ENCODE data around the gene PASK. TPM values are rescaled to one million over a fixed set of nuclear protein-coding genes. Genes with fewer than 3 reads are reported as not detected.

The PASK gene
- total RNA-seq, 1 experiment from 2014 or later: 80.9 TPM

DNA sequence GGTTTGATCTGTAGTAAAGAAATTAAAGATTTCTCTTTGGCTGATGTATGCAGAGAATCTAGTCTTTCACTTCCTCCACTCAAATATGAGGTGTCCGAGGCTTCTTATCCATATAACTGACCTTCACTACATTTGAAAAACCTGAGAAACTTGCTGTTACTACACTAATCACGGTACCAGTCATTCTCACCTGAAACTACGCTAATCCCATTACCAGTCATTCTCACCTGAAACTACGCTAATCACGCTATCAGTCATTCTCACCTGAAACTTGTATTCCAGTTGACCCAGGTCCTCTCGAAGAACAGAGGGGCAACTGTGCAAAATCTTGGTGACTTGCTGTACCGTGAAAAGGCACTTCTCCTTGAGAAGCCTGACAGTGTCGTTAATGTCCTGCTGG is 52.3 kb downstream of the PASK start (continued):
- TF ChIP-seq, protein P1, sequence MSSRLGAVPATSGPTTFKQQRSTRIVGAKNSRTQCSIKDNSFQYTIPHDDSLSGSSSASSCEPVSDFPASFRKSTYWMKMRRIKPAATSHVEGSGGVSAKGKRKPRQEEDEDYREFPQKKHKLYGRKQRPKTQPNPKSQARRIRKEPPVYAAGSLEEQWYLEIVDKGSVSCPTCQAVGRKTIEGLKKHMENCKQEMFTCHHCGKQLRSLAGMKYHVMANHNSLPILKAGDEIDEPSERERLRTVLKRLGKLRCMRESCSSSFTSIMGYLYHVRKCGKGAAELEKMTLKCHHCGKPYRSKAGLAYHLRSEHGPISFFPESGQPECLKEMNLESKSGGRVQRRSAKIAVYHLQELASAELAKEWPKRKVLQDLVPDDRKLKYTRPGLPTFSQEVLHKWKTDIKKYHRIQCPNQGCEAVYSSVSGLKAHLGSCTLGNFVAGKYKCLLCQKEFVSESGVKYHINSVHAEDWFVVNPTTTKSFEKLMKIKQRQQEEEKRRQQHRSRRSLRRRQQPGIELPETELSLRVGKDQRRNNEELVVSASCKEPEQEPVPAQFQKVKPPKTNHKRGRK (CRISPR knock-in tag; IDR thresholded peaks at IDR 0.05; ENCODE audit: borderline replicate concordance): no peak
- no peak for TF ChIP-seq SP1 (CRISPR knock-in tag; conservative IDR thresholded peaks at IDR 0.05)
- TF ChIP-seq, protein P2, sequence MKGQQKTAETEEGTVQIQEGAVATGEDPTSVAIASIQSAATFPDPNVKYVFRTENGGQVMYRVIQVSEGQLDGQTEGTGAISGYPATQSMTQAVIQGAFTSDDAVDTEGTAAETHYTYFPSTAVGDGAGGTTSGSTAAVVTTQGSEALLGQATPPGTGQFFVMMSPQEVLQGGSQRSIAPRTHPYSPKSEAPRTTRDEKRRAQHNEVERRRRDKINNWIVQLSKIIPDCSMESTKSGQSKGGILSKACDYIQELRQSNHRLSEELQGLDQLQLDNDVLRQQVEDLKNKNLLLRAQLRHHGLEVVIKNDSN (CRISPR knock-in tag; IDR thresholded peaks at IDR 0.05): no peak
- TF ChIP-seq, protein P3, sequence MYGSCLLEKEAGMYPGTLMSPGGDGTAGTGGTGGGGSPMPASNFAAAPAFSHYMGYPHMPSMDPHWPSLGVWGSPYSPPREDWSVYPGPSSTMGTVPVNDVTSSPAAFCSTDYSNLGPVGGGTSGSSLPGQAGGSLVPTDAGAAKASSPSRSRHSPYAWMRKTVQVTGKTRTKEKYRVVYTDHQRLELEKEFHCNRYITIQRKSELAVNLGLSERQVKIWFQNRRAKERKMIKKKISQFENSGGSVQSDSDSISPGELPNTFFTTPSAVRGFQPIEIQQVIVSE (CRISPR knock-in tag; IDR thresholded peaks at IDR 0.05; ENCODE audit: borderline replicate concordance): no peak
- TF ChIP-seq, protein P4, sequence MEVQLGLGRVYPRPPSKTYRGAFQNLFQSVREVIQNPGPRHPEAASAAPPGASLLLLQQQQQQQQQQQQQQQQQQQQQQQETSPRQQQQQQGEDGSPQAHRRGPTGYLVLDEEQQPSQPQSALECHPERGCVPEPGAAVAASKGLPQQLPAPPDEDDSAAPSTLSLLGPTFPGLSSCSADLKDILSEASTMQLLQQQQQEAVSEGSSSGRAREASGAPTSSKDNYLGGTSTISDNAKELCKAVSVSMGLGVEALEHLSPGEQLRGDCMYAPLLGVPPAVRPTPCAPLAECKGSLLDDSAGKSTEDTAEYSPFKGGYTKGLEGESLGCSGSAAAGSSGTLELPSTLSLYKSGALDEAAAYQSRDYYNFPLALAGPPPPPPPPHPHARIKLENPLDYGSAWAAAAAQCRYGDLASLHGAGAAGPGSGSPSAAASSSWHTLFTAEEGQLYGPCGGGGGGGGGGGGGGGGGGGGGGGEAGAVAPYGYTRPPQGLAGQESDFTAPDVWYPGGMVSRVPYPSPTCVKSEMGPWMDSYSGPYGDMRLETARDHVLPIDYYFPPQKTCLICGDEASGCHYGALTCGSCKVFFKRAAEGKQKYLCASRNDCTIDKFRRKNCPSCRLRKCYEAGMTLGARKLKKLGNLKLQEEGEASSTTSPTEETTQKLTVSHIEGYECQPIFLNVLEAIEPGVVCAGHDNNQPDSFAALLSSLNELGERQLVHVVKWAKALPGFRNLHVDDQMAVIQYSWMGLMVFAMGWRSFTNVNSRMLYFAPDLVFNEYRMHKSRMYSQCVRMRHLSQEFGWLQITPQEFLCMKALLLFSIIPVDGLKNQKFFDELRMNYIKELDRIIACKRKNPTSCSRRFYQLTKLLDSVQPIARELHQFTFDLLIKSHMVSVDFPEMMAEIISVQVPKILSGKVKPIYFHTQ (CRISPR knock-in tag; IDR thresholded peaks at IDR 0.05): no peak
- TF ChIP-seq, protein P5, sequence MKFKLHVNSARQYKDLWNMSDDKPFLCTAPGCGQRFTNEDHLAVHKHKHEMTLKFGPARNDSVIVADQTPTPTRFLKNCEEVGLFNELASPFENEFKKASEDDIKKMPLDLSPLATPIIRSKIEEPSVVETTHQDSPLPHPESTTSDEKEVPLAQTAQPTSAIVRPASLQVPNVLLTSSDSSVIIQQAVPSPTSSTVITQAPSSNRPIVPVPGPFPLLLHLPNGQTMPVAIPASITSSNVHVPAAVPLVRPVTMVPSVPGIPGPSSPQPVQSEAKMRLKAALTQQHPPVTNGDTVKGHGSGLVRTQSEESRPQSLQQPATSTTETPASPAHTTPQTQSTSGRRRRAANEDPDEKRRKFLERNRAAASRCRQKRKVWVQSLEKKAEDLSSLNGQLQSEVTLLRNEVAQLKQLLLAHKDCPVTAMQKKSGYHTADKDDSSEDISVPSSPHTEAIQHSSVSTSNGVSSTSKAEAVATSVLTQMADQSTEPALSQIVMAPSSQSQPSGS (CRISPR knock-in tag; IDR thresholded peaks at IDR 0.05; ENCODE audit: borderline replicate concordance, low read depth): no peak
- TF ChIP-seq SMAD4 (CRISPR knock-in tag; IDR thresholded peaks at IDR 0.05): no peak

DNA sequence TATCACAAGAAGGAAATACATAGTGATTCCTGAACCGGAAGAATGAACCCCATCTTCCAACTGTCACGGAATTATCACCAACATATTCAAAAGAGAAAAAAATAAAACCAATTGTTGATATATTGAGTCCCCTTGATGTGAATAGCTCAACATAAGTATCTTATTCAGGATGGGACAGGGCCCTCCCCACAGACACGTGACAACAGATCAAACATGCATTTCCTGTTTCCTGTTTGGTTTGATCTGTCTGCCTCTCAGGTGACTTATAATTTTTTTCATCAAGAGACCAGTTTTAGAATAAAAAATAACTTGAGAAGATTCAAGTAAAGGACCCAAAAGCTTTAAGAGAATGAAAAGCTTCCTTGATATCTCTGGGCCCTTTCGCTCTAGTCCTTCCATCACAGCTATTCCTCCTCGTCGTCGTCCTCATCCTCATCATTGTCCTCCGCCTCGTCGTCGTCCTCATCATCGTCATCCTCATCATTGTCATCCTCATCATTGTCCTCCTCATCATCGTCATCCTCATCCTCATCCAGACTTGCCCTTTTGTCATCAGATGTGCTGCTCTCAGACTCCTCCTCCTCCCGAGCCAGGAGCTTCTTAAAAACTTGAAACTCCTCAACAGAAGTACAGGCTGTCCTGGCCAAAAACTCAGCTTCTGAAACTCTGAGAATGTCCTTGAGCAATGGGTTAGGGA is 53.5 kb downstream of the PASK start:
- Mint-ChIP-seq H3K27me3 (ENCODE audit: low read depth) (no peaks in the 10 kb centered on the region), H3K27ac (peak overlapping the region; percentile 5; the same call in 1 of the 2 replicates), H3K9me3 (no peaks in the 10 kb centered on the region), H3K4me1 (peaks cover 23% of the 10 kb centered on the region), H3K36me3 (peaks cover 44% of the 10 kb centered on the region), H3K4me3 (no peak overlapping the region)
- TF ChIP-seq FOXK1 (CRISPR knock-in tag; IDR thresholded peaks at IDR 0.05) (no peak), IRF2 (CRISPR knock-in tag; IDR thresholded peaks at IDR 0.05; ENCODE audit: borderline replicate concordance, low read depth) (no peak), PRRX2 (CRISPR knock-in tag; IDR thresholded peaks at IDR 0.05) (no peak)
- TF ChIP-seq, protein P6, sequence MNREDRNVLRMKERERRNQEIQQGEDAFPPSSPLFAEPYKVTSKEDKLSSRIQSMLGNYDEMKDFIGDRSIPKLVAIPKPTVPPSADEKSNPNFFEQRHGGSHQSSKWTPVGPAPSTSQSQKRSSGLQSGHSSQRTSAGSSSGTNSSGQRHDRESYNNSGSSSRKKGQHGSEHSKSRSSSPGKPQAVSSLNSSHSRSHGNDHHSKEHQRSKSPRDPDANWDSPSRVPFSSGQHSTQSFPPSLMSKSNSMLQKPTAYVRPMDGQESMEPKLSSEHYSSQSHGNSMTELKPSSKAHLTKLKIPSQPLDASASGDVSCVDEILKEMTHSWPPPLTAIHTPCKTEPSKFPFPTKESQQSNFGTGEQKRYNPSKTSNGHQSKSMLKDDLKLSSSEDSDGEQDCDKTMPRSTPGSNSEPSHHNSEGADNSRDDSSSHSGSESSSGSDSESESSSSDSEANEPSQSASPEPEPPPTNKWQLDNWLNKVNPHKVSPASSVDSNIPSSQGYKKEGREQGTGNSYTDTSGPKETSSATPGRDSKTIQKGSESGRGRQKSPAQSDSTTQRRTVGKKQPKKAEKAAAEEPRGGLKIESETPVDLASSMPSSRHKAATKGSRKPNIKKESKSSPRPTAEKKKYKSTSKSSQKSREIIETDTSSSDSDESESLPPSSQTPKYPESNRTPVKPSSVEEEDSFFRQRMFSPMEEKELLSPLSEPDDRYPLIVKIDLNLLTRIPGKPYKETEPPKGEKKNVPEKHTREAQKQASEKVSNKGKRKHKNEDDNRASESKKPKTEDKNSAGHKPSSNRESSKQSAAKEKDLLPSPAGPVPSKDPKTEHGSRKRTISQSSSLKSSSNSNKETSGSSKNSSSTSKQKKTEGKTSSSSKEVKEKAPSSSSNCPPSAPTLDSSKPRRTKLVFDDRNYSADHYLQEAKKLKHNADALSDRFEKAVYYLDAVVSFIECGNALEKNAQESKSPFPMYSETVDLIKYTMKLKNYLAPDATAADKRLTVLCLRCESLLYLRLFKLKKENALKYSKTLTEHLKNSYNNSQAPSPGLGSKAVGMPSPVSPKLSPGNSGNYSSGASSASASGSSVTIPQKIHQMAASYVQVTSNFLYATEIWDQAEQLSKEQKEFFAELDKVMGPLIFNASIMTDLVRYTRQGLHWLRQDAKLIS (CRISPR knock-in tag; IDR thresholded peaks at IDR 0.05; ENCODE audit: borderline replicate concordance): no peak
- TF ChIP-seq, protein P7, sequence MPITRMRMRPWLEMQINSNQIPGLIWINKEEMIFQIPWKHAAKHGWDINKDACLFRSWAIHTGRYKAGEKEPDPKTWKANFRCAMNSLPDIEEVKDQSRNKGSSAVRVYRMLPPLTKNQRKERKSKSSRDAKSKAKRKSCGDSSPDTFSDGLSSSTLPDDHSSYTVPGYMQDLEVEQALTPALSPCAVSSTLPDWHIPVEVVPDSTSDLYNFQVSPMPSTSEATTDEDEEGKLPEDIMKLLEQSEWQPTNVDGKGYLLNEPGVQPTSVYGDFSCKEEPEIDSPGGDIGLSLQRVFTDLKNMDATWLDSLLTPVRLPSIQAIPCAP (CRISPR knock-in tag; IDR thresholded peaks at IDR 0.05): no peak
- POLR2A ChIA-PET: interaction anchor here (0.7 kb wide), 1 partner anchor 47 kb away, joined by 4 read pairs; no protein-coding TSS in a partner anchor
- ATAC-seq: no peak
- DNase-seq (ENCODE audit: low spot score): no peak
- CTCF ChIA-PET: interaction anchor here (0.6 kb wide), 1 partner anchor 17 kb away, joined by 4 read pairs; no protein-coding TSS in a partner anchor
